Adrenal gland (tissue), 5 donors: ENCODE data around the gene SLC15A3.

Experiments
- CTCF ChIP-seq, 6 experiments: fragments of 450-650 bp in 4 of 6; fragments of 200-600 bp in 2 of 6; sonication (generic) in 1 of 6; IDR thresholded peaks; 1 replicate in 5 of 6; 2 replicates in 1 of 6; pipeline versions ENCODE4 v1.5.1 to v1.8.0; 2016 to 2021; ENCODE audit warnings: antibody characterized with exemption in 6 of 6, mild to moderate bottlenecking in 2 of 6, moderate library complexity in 1 of 6
- POLR2A ChIP-seq, 2 donors: fragments of 450-650 bp; IDR thresholded peaks; one replicate each; pipeline ENCODE4 v1.6.1; 2017; ENCODE audit warnings: antibody characterized with exemption in 2 of 2, mild to moderate bottlenecking in 2 of 2, moderate library complexity in 1 of 2
- donor health status: DM: no; HTN: no; CAD: no.

GRCh38 chr11:60939855-60940254 is 12.1 kb downstream of the SLC15A3 start:
- TF ChIP-seq CTCF (IDR thresholded peaks at IDR 0.05) (no peak), POLR2A (IDR thresholded peaks at IDR 0.05) (no peak)
